ENCODE data around the gene PROX1. TPM values are rescaled to one million over a fixed set of nuclear protein-coding genes. Genes with fewer than 3 reads are reported as not detected.

PROX1 gene
- total RNA-seq: 3.6 TPM

- peak; percentile 95 for DNase-seq
Measured at GRCh38 chr1:213987927-213988506, at the start of gene PROX1. PROX1 (plus strand) TSS chr1:213987973; CDS start chr1:213996536, 8,563 bp downstream.

GRCh38 chr1:213938776-213939175, 49.0 kb upstream of the PROX1 start:
- no peak for DNase-seq

GRCh38 chr1:213939888-213940287, 47.9 kb upstream of the PROX1 start:
- no peak for DNase-seq

- no peak for DNase-seq
Measured at GRCh38 chr1:213940947-213941346, 46.8 kb upstream of the PROX1 start.

- no peak for DNase-seq
Measured at GRCh38 chr1:213942061-213942460, 45.7 kb upstream of the PROX1 start.

- DNase-seq: no peak
Measured at GRCh38 chr1:213947200-213947801, 40.5 kb upstream of the PROX1 start.

- DNase-seq: no peak
Measured at GRCh38 chr1:213951876-213952275, 35.9 kb upstream of the PROX1 start.

GRCh38 chr1:213953806-213954205, 34.0 kb upstream of the PROX1 start:
- DNase-seq: no peak

- DNase-seq: no peak
Measured at GRCh38 chr1:213956295-213956770, 31.4 kb upstream of the PROX1 start.

- no peak for DNase-seq
Measured at GRCh38 chr1:213958346-213958745, 29.4 kb upstream of the PROX1 start.

- DNase-seq: no peak
Measured at GRCh38 chr1:213960963-213961362, 26.8 kb upstream of the PROX1 start.

GRCh38 chr1:213962508-213962907, 25.3 kb upstream of the PROX1 start:
- DNase-seq: no peak

- DNase-seq: no peak
Measured at GRCh38 chr1:213966122-213966521, 21.7 kb upstream of the PROX1 start.

- no peak for DNase-seq
Measured at GRCh38 chr1:213968146-213968825, 19.5 kb upstream of the PROX1 start.

GRCh38 chr1:213969958-213970555, 17.7 kb upstream of the PROX1 start:
- DNase-seq: no peak

GRCh38 chr1:213972141-213972540, 15.6 kb upstream of the PROX1 start:
- DNase-seq: no peak

- DNase-seq: no peak
Measured at GRCh38 chr1:213973129-213973528, 14.6 kb upstream of the PROX1 start.

- DNase-seq: no peak
Measured at GRCh38 chr1:213976665-213977485, 10.9 kb upstream of the PROX1 start.

- no peak for DNase-seq
Measured at GRCh38 chr1:213977486-213977842, 10.3 kb upstream of the PROX1 start.

- no peak for DNase-seq
Measured at GRCh38 chr1:213977909-213978308, 9.9 kb upstream of the PROX1 start.

- DNase-seq: no peak
Measured at GRCh38 chr1:213979751-213980586, 7.8 kb upstream of the PROX1 start.

GRCh38 chr1:213980906-213981305, 6.9 kb upstream of the PROX1 start:
- DNase-seq: no peak

All from skin of body (tissue), 2 donors.